ENCODE results near the gene MS4A10.

GRCh38 chr11:60803273-60803936, 18.3 kb downstream of the MS4A10 start:
- TF ChIP-seq CTCF (IDR thresholded peaks at IDR 0.05): no peak
- no peak for TF ChIP-seq JAZF1 (CRISPR knock-in tag; IDR thresholded peaks at IDR 0.05)
- TF ChIP-seq ATF3 (CRISPR knock-in tag; conservative IDR thresholded peaks at IDR 0.05): no peak

Data from WTC11 (cell line).